Right renal cortex interstitium (tissue), 3 donors: Measurements from ENCODE around the gene ITPR2. TPM values are rescaled to one million over a fixed set of nuclear protein-coding genes. Genes with fewer than 3 reads are reported as not detected.
"Not testable (repeated sequence)": the region's sequence is repeated elsewhere in the genome, so short reads cannot be mapped to it uniquely, and the experiment has no call there.

Source experiments
- DNase-seq, 3 donors: peaks; one replicate each; pipeline ENCODE4 v3.0.0-alpha.2; 2013; ENCODE audit warnings: low read depth in 3 of 3, low spot score in 2 of 3
- polyA plus RNA-seq, 3 donors: library from polyadenylated mRNA; unstranded; fragments of 120-200 nt; gene quantifications; one replicate each; pipeline ENCODE4 v1.2.1, GENCODE V29; 2013; ENCODE audit not compliant: insufficient read length in 3 of 3

Gene ITPR2
- polyA plus RNA-seq, 3 donors: 13.1 to 16.8 (median 14.6) TPM

- no peak for DNase-seq
These were observed 149.6 kb downstream of the ITPR2 start for GRCh38 chr12:26683443-26683842.

- no peak for DNase-seq
These were observed 152.1 kb downstream of the ITPR2 start for GRCh38 chr12:26680727-26681455.

GRCh38 chr12:26678697-26679660, 154.0 kb downstream of the ITPR2 start:
- DNase-seq: no peak

DNA sequence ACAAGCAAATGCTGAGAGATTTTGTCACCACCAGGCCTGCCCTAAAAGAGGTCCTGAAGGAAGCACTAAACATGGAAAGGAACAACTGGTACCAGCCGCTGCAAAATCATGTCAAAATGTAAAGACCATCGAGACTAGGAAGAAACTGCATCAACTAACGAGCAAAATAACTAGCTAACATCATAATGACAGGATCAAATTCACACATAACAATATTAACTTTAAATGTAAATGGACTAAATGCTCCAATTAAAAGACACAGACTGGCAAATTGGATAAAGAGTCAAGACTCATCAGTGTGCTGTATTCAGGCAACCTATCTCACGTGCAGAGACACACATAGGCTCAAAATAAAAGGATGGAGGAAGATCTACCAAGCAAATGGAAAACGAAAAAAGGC, 161.5 kb downstream of the ITPR2 start:
- DNase-seq: not testable (repeated sequence)

- no peak for DNase-seq
These were observed 164.1 kb downstream of the ITPR2 start for GRCh38 chr12:26668847-26669246.

DNA sequence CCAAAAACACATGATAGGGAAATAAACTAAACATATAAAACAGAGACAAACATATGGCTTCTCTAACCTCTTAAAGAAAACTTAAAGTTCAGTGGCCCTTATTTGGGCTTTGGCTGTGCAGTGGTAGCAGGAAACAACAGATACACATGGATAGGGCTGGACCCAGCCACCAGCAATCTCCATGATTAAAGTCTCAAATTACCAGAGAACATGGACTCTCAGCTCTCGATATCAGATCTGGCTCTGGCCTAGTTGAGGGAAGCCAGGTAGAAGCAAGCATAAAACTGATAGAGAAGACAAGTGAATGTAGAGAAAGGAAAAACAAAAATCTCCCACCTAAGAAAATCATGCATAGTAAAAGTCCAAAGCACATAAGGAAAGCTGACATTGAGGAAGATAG, 164.8 kb downstream of the ITPR2 start:
- no peak for DNase-seq

DNA sequence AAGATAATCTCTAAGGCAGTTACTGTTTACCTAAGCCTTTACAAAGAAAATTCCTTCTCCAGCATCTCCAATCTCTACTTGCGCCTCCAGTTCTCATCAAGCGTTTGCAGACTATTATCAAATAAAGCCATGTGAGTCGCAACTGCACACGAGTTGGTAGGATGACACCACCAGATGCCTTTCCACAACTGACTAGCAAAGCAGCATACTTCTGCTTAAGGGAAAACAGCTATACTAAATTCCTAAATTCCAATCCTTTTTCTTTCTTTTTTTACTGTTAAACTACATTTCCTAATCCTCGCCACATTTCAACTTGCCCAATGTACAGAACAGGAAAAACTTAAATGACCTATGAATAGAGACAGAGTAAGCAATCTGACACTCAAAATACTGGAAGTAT, 166.7 kb downstream of the ITPR2 start:
- DNase-seq: no peak

DNA sequence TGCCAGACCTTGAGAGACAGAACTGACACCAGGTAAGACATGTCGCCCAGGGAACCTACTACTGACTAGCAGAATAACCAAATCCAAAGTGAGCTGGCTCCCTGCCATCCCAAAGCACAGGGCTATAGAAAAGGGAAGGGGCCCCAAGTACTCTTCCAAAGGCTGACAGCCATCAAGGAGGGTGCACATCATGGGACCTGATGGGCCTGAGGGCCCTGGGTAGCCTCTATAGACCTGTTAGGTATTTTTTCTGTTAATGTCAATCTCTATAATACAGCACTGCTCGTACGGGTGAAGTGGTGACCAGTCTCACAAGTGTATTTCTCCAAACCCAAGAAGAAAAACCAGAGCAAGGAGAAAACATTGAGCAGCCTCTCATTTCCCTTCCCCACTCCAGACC, 171.6 kb downstream of the ITPR2 start:
- DNase-seq: no peak

DNA sequence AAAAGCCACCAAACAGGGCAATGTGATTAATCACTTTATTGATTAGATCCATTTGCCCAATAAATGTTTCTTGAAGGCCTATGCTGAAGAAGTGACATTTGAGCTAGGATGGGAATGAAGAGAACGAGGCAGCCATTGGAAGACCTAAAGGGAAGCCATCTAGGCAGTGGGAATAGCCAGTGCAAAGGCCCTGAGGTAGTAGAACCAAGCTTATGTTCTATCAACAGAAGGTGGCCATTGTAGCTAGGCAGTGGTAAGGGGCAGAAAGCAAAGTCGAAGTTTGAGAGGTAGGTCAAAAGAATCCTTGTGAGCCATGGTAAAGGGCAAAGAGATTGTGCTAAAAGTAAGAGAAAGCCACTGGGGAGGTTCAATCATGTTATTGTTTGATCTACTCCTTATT, 173.1 kb downstream of the ITPR2 start:
- no peak for DNase-seq

GRCh38 chr12:26658991-26659390, 174.0 kb downstream of the ITPR2 start:
- DNase-seq: no peak

DNA sequence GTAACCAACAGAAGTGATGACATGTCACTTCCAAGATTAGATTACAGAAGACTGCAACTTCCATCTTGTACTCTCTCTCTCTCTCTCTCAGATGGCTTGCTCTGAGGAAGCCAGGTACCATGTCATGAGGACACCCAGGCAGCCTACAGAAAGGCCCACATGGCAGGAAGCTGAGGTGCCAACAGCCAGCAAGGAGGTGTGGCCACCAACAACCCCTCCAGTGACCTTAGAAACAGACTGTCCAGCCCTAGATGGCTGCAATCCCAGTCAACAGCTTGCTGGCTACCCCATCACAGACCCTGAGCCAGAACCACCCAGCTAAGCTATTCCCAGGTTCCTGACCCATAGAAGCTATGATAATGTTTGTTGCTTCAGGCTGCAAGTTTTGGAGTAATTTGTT, 178.4 kb downstream of the ITPR2 start:
- no peak for DNase-seq

DNA sequence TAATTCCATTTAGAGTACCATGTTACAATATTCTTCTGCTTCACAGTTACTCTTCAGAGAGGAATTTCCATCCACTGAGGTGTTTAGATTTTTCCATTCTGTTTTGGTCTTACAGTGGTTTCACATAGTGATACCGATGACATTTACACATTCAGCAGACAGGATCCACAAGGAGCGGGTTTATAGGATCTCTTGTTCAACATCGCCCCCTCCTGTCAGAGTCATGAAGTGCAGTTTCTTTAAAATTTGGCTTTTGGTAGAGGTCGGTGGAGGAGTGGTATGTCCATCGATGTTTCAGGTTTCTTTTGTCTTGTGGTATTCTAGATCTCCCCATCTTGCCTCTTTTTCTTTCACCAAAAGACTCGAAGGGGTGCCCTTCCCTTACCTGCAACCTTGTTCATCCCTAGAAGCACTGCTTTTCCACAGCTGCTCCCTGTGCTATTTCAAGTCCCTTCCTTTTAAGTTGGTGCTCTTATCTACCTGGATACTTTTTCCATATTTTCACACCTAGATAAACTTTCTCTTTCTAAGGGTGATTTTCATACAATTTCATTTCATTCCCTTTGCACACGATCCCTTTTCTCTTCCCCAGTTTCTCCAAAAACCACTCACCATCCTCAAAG, 181.3 kb downstream of the ITPR2 start:
- peak in 2 of 3 donors; percentile 13 to 31 for DNase-seq

DNA sequence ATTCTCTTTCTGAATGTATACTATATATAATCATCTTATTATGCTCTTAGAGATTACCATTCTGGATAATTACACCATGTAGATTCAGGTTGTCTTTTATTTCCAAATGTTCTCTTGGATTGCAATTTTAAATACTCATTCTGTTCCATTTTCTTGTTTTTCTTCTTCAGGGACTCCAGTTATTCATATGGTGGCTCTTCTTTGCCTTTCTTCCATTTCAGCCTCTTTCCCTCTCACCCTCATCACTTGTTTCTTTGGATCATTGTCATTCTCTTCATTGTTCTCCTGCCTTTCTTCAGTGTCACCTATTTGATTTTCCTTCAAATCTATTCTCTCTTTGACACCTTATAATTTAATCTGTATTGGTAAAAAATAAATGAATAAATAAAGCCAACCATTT, 182.0 kb downstream of the ITPR2 start:
- no peak for DNase-seq

DNA sequence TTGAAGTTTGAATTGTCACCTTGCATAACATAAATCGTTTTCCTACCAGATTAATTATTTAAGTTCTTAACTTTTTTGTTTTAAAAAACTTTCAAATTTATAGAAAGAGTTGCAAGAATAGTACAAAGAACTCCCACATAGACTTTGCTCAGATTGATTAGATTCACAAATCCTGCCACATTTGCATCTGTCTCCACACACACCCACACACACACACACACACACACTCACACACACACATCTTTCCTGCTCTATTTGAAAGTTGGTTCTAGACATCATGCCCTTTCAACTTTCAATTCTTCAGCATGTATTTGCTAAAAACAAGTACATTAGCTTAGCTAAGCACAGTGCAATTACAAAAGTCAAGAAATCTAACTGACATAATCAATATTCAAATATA, 184.0 kb downstream of the ITPR2 start:
- no peak for DNase-seq

DNA sequence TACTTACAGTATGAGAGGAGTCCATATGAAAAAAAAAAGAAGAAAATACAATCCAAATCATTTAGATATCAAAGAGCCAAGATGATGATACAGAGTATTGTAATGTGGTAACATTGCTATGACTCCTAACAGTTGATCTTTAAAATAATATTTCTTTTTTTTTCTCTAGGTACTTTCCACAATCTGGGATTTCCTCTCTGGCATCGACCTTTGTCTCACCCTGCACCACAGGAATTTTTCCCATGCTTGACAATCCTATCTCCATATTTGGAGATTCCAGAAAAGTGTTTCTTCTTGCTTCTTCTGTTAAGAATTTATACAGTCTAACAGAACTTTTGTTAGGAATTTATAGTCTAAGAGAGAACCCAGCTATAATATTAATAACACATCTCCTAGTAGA, 184.4 kb downstream of the ITPR2 start:
- DNase-seq: no peak

- no peak for DNase-seq
These were observed 184.9 kb downstream of the ITPR2 start for GRCh38 chr12:26648066-26648465.

- DNase-seq: no peak
These were observed 185.9 kb downstream of the ITPR2 start for GRCh38 chr12:26647088-26647487.

- DNase-seq: no peak
These were observed 186.4 kb downstream of the ITPR2 start for GRCh38 chr12:26646571-26646970.

DNA sequence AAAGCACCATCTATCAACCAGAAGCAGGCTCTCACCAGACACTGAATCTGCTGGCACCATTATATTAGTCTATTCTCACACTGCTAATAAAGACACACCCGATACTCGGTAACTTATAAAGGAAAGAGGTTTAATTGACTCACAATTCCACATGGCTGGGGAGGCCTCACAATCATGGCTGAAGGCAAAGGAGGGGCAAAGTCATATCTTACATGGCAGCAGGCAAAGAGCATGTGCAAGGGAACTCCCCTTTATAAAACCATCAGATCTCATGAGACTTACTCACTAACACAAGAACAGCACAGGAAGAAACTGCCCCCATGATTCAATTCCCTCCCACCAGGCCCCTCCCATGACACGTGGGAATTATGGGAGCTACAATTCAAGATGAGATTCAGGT, 188.6 kb downstream of the ITPR2 start:
- DNase-seq: not testable (repeated sequence)

DNA sequence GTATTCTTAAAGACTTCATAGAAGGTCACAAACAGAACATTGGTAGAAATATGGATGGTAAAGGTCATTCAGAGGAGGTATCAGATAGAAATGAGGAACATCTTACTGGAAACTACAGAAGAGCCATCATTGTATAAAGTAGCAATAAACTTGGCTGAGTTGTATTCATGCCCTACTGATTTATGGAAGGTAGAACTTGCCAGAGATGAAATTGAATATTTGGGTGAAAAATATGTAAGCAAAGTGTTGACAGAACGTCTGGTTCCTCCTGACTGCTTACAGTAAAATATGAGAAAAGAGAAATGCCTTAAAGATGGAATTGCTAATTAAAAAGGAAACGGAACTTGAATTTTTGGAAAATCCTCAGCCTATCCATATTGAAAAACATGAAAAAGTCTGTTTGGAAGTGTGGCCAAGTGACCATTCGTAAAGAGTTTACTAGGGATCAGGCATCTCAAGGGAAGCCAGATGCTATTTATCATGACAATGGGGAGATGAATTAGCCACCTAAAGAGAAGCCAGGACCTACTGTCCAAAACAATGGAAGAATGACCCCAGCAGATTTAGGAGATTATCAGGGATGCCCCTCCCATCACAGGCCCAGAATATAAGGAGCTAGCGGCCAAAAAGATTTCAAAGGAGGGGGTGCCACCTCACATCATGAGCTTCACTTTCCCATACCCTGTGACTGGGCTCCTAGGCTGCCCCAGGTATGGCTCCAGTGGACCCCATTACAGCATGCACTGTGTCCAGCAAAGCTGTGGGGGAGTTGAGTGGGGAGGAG, 189.3 kb downstream of the ITPR2 start:
- no peak for DNase-seq

DNA sequence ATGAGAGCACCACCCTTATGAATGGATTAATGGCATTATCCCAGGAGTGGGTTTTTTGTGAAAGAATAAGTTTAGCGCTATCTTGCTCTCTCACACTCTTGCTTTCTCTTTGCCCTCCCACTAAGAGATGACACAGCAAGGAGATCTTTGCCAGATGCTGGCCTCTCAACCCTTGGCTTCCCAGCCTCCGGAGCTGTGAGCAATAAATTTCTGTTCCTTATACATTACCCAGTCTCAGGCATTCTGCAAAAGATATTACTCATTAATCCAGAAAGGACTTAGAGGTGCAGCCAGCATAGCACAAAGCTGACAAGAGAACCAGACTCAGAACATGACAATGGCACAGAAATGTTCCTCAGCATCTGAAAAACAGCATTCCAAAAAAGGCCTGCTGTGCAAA, 190.6 kb downstream of the ITPR2 start:
- no peak for DNase-seq
